Measurements from ENCODE around the gene SPINK14.

The SPINK14 gene

GRCh38 chr5:148163345-148163744, 5.0 kb upstream of the SPINK14 start:
- H3K4me3 ChIP-seq (replicated peaks; ENCODE audit: low read depth, low read length): no peak overlapping the region
- no peak for DNase-seq (ENCODE audit: low read depth)
- no peak for TF ChIP-seq CTCF (IDR thresholded peaks at IDR 0.05; ENCODE audit: low read length, missing control alignments)

- DNase-seq (ENCODE audit: low read depth): no peak
- no peak overlapping the region for H3K4me3 ChIP-seq (replicated peaks; ENCODE audit: low read depth, low read length)
- no peak for TF ChIP-seq CTCF (IDR thresholded peaks at IDR 0.05; ENCODE audit: low read length, missing control alignments)
Measured at GRCh38 chr5:148166550-148167283, 1.6 kb upstream of the SPINK14 start.

GRCh38 chr5:148172377-148172776, 4.0 kb downstream of the SPINK14 start:
- no peak for TF ChIP-seq CTCF (IDR thresholded peaks at IDR 0.05; ENCODE audit: low read length, missing control alignments)
- DNase-seq (ENCODE audit: low read depth): no peak
- no peak overlapping the region for H3K4me3 ChIP-seq (replicated peaks; ENCODE audit: low read depth, low read length)

GRCh38 chr5:148176480-148176879, 8.1 kb downstream of the SPINK14 start:
- no peak for DNase-seq (ENCODE audit: low read depth)
- no peak for TF ChIP-seq CTCF (IDR thresholded peaks at IDR 0.05; ENCODE audit: low read length, missing control alignments)
- H3K4me3 ChIP-seq (replicated peaks; ENCODE audit: low read depth, low read length): no peak overlapping the region

GRCh38 chr5:148177207-148177606, 8.9 kb downstream of the SPINK14 start:
- no peak overlapping the region for H3K4me3 ChIP-seq (replicated peaks; ENCODE audit: low read depth, low read length)
- no peak for DNase-seq (ENCODE audit: low read depth)
- TF ChIP-seq CTCF (IDR thresholded peaks at IDR 0.05; ENCODE audit: low read length, missing control alignments): no peak

GRCh38 chr5:148179234-148179824, 11.0 kb downstream of the SPINK14 start:
- H3K4me3 ChIP-seq (replicated peaks; ENCODE audit: low read depth, low read length): no peak overlapping the region
- TF ChIP-seq CTCF (IDR thresholded peaks at IDR 0.05; ENCODE audit: low read length, missing control alignments): peak; percentile 78
- peak; percentile 82 for DNase-seq (ENCODE audit: low read depth)
